ENCODE results near the gene WDR6.

DNA sequence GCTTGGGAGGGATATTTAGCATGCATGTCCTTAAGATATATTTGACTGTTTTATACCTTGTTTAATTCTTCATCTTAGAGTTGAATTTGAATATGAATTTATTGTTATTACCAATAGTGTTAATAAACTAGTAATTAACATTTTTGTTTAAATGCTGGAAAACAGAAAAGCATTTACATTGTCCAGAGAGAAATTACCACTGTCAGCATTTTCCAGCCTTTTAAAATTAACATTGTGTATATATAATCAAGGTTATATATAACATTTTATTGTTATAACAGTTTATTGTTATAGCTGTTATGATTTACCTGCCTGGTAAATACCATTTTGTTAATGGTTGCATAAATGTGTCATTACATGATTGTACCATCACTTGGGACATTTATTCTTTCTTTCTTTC is 25.2 kb upstream of the WDR6 start:
- TF ChIP-seq POLR2A (IDR thresholded peaks at IDR 0.05; ENCODE audit: low read length) (no peak), GATA1 (IDR thresholded peaks at IDR 0.05; ENCODE audit: low read depth, low read length) (no peak)
